WTC11 (cell line): ENCODE results near the gene SNX20.

Source experiments
- ATF2 ChIP-seq: sonication (generic); formaldehyde crosslinking; IDR thresholded peaks from 2 replicates; pipeline ENCODE4 v1.8.1; 2022; ENCODE audit warnings: low read depth, missing genetic modification reagents, borderline replicate concordance
- CREM ChIP-seq: sonication (generic); formaldehyde crosslinking; IDR thresholded peaks from 2 replicates; pipeline ENCODE4 v1.8.1; 2022; ENCODE audit warnings: mild to moderate bottlenecking, missing genetic modification reagents, moderate library complexity
- CTCF ChIP-seq: fragments of 200-600 bp; IDR thresholded peaks from 2 replicates; pipeline ENCODE4 v1.8.0; 2022; ENCODE audit warnings: antibody characterized with exemption
- E2F5 ChIP-seq: sonication (generic); formaldehyde crosslinking; IDR thresholded peaks from 2 replicates; pipeline ENCODE4 v1.8.1; 2022; ENCODE audit warnings: mild to moderate bottlenecking, moderate library complexity, missing genetic modification reagents
- NR1H2 ChIP-seq: sonication (generic); formaldehyde crosslinking; IDR thresholded peaks from 2 replicates; pipeline ENCODE4 v1.9.0; 2021; ENCODE audit warnings: mild to moderate bottlenecking, moderate library complexity, missing genetic modification reagents
- ZNF671 ChIP-seq: fragments of 250-450 bp; sonication (Bioruptor Pico); IDR thresholded peaks from 2 replicates; pipeline ENCODE4 v1.8.0; 2021; ENCODE audit warnings: mild to moderate bottlenecking
- TF ChIP-seq, protein P1 (sequence below): sonication (generic); formaldehyde crosslinking; IDR thresholded peaks from 2 replicates; pipeline ENCODE4 v1.8.1; 2023; ENCODE audit warnings: mild to moderate bottlenecking, missing genetic modification reagents
- TF ChIP-seq, protein P2 (sequence below): sonication (generic); formaldehyde crosslinking; IDR thresholded peaks from 2 replicates; pipeline ENCODE4 v1.8.0; 2022; ENCODE audit warnings: mild to moderate bottlenecking, missing genetic modification reagents

DNA sequence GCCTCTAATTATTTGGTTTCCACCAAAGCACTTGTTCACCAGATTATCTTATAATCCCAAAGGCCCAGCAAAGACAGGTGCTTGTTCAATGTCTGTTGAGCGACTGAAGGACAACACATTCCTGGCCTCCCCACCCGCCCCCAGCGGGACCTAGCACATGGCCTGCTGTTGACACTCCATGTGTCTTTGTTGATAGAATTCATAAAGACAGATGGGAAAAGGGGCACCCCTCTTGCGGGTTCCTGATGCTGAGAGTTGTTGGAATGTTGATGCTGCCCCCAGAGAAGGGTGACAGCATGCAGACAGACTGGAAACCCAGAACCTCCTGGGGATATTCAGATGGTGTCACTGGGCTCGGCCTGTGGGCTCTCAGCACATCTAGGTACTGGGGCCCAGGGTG, 36.9 kb downstream of the SNX20 start:
- TF ChIP-seq, protein P1, sequence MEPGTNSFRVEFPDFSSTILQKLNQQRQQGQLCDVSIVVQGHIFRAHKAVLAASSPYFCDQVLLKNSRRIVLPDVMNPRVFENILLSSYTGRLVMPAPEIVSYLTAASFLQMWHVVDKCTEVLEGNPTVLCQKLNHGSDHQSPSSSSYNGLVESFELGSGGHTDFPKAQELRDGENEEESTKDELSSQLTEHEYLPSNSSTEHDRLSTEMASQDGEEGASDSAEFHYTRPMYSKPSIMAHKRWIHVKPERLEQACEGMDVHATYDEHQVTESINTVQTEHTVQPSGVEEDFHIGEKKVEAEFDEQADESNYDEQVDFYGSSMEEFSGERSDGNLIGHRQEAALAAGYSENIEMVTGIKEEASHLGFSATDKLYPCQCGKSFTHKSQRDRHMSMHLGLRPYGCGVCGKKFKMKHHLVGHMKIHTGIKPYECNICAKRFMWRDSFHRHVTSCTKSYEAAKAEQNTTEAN = no peak
- TF ChIP-seq CTCF = no peak
- TF ChIP-seq NR1H2 (CRISPR knock-in tag) = no peak
- no peak for TF ChIP-seq CREM
- TF ChIP-seq E2F5 (CRISPR knock-in tag) = no peak
- TF ChIP-seq ZNF671 = no peak
- TF ChIP-seq, protein P2, sequence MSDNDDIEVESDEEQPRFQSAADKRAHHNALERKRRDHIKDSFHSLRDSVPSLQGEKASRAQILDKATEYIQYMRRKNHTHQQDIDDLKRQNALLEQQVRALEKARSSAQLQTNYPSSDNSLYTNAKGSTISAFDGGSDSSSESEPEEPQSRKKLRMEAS = no peak
- TF ChIP-seq ATF2 = no peak
